Iris pigment epithelial cell (primary cell): ENCODE results near the gene S100A1.
"Not testable (repeated sequence)": the region's sequence is repeated elsewhere in the genome, so short reads cannot be mapped to it uniquely, and the experiment has no call there.

Experiments used
- DNase-seq: peaks from one replicate; pipeline ENCODE4 v3.0.0-alpha.2; 2011; ENCODE audit warnings: low read depth

S100A1 gene

DNA sequence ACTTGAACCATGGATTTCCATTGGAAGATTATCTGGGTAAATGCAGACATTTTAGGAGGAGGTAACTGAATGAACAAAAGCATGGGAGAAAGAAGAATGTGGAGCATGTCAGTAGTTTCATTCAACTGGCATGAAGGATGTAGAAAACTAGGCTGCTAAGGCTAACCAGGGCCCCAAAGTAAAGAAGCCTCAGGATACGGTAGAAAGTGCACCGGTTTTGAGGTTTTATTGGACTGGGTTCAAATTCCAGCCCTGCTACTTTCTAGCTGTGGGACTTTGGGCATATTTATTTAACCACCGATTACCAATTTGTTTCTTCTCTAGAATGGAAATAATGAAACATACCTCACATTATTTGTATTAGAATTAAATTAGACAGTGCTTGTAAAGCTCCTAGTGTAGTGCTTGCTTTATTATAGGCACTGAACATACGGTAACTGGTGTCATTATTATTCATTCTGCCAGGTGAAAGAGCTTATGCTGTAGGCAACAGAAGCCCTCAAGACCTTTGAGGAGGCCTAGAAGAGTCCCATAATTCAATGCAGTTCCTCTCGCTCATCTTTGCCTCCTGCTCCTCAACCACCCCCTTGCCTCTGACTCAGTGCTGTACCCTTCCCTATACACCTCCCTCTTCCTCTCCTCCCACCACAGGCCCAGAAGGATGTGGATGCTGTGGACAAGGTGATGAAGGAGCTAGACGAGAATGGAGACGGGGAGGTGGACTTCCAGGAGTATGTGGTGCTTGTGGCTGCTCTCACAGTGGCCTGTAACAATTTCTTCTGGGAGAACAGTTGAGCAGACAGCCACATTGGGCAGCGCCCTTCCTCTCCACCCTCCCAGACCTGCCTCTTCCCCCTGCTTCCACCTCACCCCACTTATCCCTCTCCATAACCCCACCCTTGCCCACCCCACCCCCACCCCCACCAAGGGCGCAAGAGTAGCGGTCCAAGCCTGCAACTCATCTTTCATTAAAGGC is 3.1 kb downstream of the S100A1 start:
- no peak for DNase-seq

DNA sequence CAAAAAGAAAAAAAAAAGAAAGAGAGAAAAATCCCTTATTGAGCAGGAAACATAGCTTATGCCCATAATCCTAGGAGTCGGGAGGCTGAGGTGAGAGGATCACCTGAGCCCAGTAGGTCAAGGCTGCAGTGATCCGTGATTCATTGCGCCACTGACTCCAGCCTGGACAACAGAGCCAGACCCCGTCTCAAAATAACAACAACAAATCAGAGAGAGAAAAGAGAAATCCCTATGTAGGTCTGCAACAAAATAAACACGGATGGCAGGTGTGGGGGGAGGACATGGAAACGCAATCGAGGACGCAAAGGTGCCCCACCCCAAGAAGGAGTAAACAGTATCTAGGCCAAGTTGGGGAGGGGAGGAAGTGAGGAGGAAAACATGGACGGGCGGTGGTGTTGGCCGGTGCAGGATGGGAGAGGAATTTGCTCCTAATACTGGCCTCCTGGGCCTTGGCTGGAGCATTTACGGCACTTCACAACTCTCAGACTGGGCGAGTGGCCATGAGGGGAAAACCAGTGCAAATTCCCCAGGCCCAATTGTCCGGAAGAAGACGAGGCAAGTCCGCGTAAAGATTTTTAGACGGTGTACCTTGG is 5.0 kb downstream of the S100A1 start:
- DNase-seq = no peak

- peak; percentile 98 for DNase-seq
These were observed 5.8 kb downstream of the S100A1 start, which contains the start of gene CHTOP for GRCh38 chr1:153633754-153634665. Gene CHTOP, plus strand, starts transcription at chr1:153634066. Its CDS starts 2,523 bp downstream, at chr1:153636589.

- DNase-seq = no peak
These were observed 7.6 kb downstream of the S100A1 start for GRCh38 chr1:153635872-153636271.

GRCh38 chr1:153636312-153636711 is 8.1 kb downstream of the S100A1 start:
- no peak for DNase-seq

GRCh38 chr1:153638261-153638660 is 10.0 kb downstream of the S100A1 start:
- no peak for DNase-seq

- DNase-seq = no peak
These were observed 11.0 kb downstream of the S100A1 start for GRCh38 chr1:153639280-153639679.

DNA sequence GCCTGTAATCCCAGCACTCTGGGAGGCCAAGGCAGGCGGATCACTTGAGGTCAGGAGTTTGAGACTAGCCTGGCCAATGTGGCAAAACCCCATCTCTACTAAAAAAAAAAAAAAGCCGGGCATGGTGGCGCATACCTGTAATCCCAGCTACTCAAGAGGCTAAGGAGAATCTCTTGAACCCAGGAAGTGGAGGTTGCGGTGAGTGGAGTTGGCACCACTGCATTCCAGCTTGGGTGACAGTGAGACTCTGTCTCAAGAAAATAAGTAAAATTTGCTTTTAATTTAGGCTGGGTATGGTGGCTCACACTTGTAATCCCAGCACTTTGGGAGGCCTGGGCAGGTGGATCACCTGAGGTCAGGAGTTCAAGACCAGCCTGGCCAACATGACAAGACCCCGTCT is 12.0 kb downstream of the S100A1 start:
- not testable (repeated sequence) for DNase-seq

DNA sequence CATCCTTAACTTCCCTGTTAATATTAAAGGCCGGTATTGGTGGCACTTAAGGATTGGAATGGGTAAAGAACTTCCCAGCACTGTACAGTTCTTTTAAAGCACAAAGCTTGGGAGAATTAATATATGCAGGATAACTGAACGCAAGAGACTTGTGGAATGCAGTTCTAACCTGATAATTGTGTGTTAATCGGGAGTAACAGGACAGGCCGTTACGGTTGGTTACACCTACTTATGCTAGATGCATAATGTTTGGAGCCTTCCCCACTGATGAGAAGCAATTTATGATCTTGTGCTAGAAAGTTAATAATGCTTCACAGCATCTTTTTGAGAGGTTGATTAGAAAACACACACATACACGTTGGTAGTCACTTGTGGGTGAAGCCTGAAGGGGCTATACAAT is 12.6 kb downstream of the S100A1 start:
- DNase-seq = no peak

GRCh38 chr1:153642161-153642560 is 13.9 kb downstream of the S100A1 start:
- no peak for DNase-seq

- DNase-seq = no peak
These were observed 14.9 kb downstream of the S100A1 start for GRCh38 chr1:153643100-153643499.

- no peak for DNase-seq
These were observed 15.6 kb downstream of the S100A1 start for GRCh38 chr1:153643816-153644215.

DNA sequence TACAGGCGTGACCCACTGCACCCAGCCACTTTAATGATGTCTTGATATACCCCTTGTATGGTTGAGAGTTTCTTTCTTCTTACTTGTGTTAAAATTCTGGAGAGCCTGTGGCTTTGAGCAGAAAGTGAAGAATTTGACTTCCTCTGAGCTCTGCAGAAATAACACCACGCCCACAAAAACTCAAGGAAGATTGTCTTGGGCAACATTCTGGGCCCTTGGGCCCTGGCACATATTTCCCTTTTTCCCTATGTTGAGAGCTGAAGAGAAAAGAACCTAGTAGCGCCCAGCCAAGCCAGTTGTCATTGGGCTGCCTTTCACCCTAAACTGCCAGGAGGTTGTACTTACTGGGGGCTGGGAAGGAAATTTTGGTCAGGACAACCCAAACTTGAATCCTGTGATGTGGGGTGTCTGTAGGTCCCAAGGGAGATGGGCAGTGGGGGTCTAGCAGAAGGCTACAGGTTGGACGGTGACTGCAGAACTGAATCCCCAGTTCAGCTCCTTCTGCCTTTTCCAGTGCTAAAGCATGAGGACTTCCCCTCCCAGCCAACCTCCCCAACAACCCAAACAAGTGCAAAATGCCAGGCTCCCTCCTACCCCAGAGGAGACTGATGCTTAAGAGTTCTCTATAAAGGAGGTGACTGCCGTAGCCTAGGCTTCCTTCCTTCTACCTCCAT is 18.6 kb downstream of the S100A1 start:
- no peak for DNase-seq

DNA sequence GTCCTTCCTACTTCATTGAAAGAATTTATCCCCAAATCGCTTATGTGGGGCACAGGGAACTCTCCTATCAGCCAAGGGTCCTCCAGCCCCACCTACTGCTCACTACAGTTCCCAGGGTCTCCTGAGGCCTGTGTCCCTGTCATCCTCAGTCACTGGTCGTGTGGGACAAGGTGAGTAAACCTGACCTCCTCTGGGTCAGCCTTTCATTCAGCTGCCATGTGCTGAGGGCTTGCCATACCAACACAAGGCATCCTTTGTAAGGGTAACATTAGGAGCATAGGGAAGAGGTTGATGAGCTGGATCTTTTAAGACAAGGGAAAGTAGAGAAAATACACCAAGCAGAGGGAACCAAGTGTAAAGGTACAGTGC is 19.1 kb downstream of the S100A1 start:
- no peak for DNase-seq

GRCh38 chr1:153648000-153648643 is 19.9 kb downstream of the S100A1 start:
- no peak for DNase-seq

- no peak for DNase-seq
These were observed 21.1 kb downstream of the S100A1 start for GRCh38 chr1:153649137-153649862.

- DNase-seq = no peak
These were observed 21.6 kb downstream of the S100A1 start for GRCh38 chr1:153649863-153650235.

- no peak for DNase-seq
These were observed 23.5 kb downstream of the S100A1 start for GRCh38 chr1:153651771-153652170.

DNA sequence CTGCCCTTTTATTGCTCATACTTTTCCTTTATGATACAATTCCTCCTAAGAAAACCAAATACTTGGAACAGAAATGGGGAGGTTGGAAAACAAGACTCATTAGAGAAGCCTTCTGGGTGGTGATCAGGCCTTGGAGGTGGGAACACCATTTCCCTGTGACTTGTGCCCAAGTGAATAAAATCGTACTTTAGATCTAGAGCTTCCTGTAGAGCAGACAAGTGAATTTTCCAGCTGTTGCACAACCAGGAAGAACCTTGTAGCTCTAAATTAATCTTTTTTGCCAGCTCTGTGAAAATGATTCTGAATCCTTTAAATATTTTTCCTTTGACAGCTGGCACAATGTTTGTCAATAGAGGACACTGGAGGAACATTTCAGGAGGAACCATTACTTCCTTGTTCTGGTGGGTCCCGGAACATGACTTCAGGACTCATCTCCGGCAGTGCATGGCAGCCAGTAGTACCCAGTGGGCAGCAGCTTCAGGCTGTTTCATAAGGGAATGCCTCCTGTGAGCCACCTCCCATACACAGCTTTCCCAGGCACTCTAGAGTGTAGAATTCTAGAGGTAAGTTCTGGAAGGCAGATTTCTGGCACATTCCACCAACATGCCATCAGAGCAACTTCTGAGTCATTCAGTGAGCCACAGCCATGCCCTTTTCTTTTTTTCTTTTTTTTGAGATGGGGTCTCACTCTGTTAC is 24.7 kb downstream of the S100A1 start:
- peak; percentile 66 for DNase-seq

GRCh38 chr1:153655333-153655732 is 27.1 kb downstream of the S100A1 start:
- DNase-seq = no peak
